ENCODE measurements around the gene SUN2.
A peak's percentile ranks its signal among the peaks of the same experiment; 100 is the strongest.

DNA sequence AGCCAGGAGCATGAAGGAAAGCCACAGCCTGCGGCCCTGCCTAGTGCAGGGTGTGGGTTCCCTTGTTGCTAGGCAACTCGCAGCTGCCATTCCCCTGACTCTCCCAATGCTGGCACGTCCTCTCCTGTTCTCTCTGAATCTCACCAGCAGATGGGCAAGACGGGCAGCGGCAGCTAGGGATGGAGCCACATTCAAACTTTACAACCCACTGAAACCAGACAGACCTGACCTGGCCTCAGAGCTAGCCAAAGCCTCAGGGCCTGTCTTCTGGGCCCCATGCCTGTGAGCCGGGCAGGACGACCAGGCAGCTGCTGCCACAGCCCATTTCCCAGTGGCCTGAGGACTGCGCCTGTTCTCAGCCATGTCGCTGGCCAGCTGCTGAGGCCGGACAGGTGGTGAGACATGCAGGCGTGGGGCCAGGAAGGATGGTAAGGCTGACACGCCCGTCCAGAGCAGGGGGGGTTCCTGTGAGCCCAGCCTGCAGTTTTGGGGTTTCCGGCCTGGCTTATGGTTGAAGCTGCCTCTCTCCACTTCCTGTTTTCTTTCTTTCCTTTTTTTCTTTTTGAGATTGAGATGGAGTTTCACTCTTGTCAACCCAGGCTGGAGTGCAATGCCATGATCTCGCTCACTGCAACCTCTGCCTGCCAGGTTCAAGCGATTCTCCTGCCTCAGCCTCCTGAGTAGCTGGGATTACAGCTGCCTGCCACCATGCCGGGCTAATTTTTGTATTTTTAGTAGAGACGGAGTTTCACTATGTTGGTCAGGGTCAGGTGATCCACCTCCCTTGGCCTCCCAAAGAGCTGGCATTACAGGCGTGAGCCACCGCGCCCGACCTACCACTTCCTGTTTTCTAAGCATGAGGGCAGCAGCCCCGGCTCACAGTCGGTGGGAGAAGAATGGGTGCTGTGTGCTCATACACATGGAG lies 4.1 kb downstream of the SUN2 start:
- TF ChIP-seq CTCF (IDR thresholded peaks at IDR 0.05) (peak in 1 of 6 experiments; percentile 16), POLR2A (IDR thresholded peaks at IDR 0.05) (no peak)

Data from esophagus squamous epithelium (tissue), 4 donors.